ENCODE data around the gene RNF180.
A peak's percentile ranks its signal among the peaks of the same experiment; 100 is the strongest.
"Not testable (repeated sequence)": the region's sequence is repeated elsewhere in the genome, so short reads cannot be mapped to it uniquely, and the experiment has no call there.

RNF180 gene

GRCh38 chr5:64180661-64181343 lies 15.2 kb downstream of the RNF180 start:
- no peak for DNase-seq

- no peak for DNase-seq
Measured at GRCh38 chr5:64181440-64181839, 15.8 kb downstream of the RNF180 start.

- DNase-seq: no peak
Measured at GRCh38 chr5:64183956-64184355, 18.3 kb downstream of the RNF180 start.

GRCh38 chr5:64184832-64185231 lies 19.2 kb downstream of the RNF180 start:
- no peak for DNase-seq

- DNase-seq: no peak
Measured at GRCh38 chr5:64188776-64189175, 23.1 kb downstream of the RNF180 start.

- DNase-seq: no peak
Measured at GRCh38 chr5:64190562-64191306, 25.1 kb downstream of the RNF180 start.

- no peak for DNase-seq
Measured at GRCh38 chr5:64195981-64196380, 30.3 kb downstream of the RNF180 start.

GRCh38 chr5:64199425-64199824 lies 33.8 kb downstream of the RNF180 start:
- DNase-seq: no peak

- DNase-seq: no peak
Measured at GRCh38 chr5:64201996-64202395, 36.4 kb downstream of the RNF180 start.

- no peak for DNase-seq
Measured at GRCh38 chr5:64206653-64207052, 41.0 kb downstream of the RNF180 start.

- no peak for DNase-seq
Measured at GRCh38 chr5:64207978-64208377, 42.3 kb downstream of the RNF180 start.

GRCh38 chr5:64209353-64209752 lies 43.7 kb downstream of the RNF180 start:
- DNase-seq: no peak

- no peak for DNase-seq
Measured at GRCh38 chr5:64210866-64211265, 45.2 kb downstream of the RNF180 start.

- DNase-seq: peak; percentile 32
Measured at GRCh38 chr5:64213011-64213410, 47.4 kb downstream of the RNF180 start.

- DNase-seq: no peak
Measured at GRCh38 chr5:64213531-64213930, 47.9 kb downstream of the RNF180 start.

- no peak for DNase-seq
Measured at GRCh38 chr5:64214132-64214531, 48.5 kb downstream of the RNF180 start.

- no peak for DNase-seq
Measured at GRCh38 chr5:64221911-64222310, 56.3 kb downstream of the RNF180 start.

- DNase-seq: not testable (repeated sequence)
Measured at GRCh38 chr5:64225286-64225981, 59.8 kb downstream of the RNF180 start.

GRCh38 chr5:64227131-64227537 lies 61.5 kb downstream of the RNF180 start:
- not testable (repeated sequence) for DNase-seq

- DNase-seq: no peak
Measured at GRCh38 chr5:64229163-64229774, 63.6 kb downstream of the RNF180 start.

GRCh38 chr5:64260756-64261155 lies 95.1 kb downstream of the RNF180 start:
- no peak for DNase-seq

GRCh38 chr5:64269164-64269563 lies 103.5 kb downstream of the RNF180 start:
- no peak for DNase-seq

GRCh38 chr5:64273276-64273675 lies 107.6 kb downstream of the RNF180 start:
- DNase-seq: no peak
